NB4 (cell line): ENCODE measurements around the gene PIP.
"Not testable (repeated sequence)": the region's sequence is repeated elsewhere in the genome, so short reads cannot be mapped to it uniquely, and the experiment has no call there.

Source experiments
- DNase-seq: peaks from one replicate; pipeline ENCODE4 v3.0.0; 2010; ENCODE audit warnings: low read depth
- H3K4me3 ChIP-seq: one replicate; pipeline ENCODE4 v1.5.1; 2011; ENCODE audit warnings: mild to moderate bottlenecking, low read depth, low read length, moderate library complexity
- CTCF ChIP-seq: IDR thresholded peaks from one replicate; pipeline ENCODE4 v1.5.1; 2012; ENCODE audit warnings: low read depth, low read length
- MAX ChIP-seq: IDR thresholded peaks from 2 replicates; pipeline ENCODE4 v1.6.1; 2011; ENCODE audit warnings: low read depth, low read length
- MYC ChIP-seq: IDR thresholded peaks from 2 replicates; pipeline ENCODE4 v1.6.1; 2011; ENCODE audit warnings: low read depth, low read length
- POLR2A ChIP-seq: IDR thresholded peaks from 2 replicates; pipeline ENCODE4 v1.6.1; 2011; ENCODE audit warnings: mild to moderate bottlenecking; ENCODE audit not compliant: insufficient read length; ENCODE audit errors: extremely low read depth

The PIP gene

GRCh38 chr7:143131781-143132180 lies at the start of gene PIP:
Gene PIP (plus strand): TSS chr7:143132077. CDS start chr7:143132117, 40 bp downstream.
- TF ChIP-seq MYC (no peak), POLR2A (no peak), CTCF (no peak), MAX (no peak)
- H3K4me3 ChIP-seq, result no peak within 1 kb of the TSS
- no peak for DNase-seq

- DNase-seq, result no peak
- H3K4me3 ChIP-seq, result no peak overlapping the region
- TF ChIP-seq MYC, result no peak
- no peak for TF ChIP-seq POLR2A
- TF ChIP-seq MAX, result no peak
- no peak for TF ChIP-seq CTCF
Measured at GRCh38 chr7:143085109-143085508, 46.8 kb upstream of the PIP start.

GRCh38 chr7:143085610-143086009 lies 46.3 kb upstream of the PIP start:
- not testable (repeated sequence) for DNase-seq, H3K4me3 ChIP-seq

GRCh38 chr7:143088549-143089231 lies 43.2 kb upstream of the PIP start:
- not testable (repeated sequence) for H3K4me3 ChIP-seq, DNase-seq

- no peak for DNase-seq
- no peak overlapping the region for H3K4me3 ChIP-seq
- TF ChIP-seq MYC (no peak), MAX (no peak), POLR2A (no peak), CTCF (no peak)
Measured at GRCh38 chr7:143096146-143096545, 35.7 kb upstream of the PIP start.

GRCh38 chr7:143099579-143099978 lies 32.3 kb upstream of the PIP start:
- DNase-seq, H3K4me3 ChIP-seq: not testable (repeated sequence)

- TF ChIP-seq CTCF (no peak), MYC (no peak), MAX (no peak), POLR2A (no peak)
- H3K4me3 ChIP-seq, result no peak overlapping the region
- DNase-seq, result no peak
Measured at GRCh38 chr7:143104759-143105158, 27.1 kb upstream of the PIP start.

GRCh38 chr7:143108019-143108418 lies 23.9 kb upstream of the PIP start:
- not testable (repeated sequence) for H3K4me3 ChIP-seq, DNase-seq
